ENCODE results near the gene RBBP6.
"Not testable (repeated sequence)": the region's sequence is repeated elsewhere in the genome, so short reads cannot be mapped to it uniquely, and the experiment has no call there.

Gene RBBP6, protein sequence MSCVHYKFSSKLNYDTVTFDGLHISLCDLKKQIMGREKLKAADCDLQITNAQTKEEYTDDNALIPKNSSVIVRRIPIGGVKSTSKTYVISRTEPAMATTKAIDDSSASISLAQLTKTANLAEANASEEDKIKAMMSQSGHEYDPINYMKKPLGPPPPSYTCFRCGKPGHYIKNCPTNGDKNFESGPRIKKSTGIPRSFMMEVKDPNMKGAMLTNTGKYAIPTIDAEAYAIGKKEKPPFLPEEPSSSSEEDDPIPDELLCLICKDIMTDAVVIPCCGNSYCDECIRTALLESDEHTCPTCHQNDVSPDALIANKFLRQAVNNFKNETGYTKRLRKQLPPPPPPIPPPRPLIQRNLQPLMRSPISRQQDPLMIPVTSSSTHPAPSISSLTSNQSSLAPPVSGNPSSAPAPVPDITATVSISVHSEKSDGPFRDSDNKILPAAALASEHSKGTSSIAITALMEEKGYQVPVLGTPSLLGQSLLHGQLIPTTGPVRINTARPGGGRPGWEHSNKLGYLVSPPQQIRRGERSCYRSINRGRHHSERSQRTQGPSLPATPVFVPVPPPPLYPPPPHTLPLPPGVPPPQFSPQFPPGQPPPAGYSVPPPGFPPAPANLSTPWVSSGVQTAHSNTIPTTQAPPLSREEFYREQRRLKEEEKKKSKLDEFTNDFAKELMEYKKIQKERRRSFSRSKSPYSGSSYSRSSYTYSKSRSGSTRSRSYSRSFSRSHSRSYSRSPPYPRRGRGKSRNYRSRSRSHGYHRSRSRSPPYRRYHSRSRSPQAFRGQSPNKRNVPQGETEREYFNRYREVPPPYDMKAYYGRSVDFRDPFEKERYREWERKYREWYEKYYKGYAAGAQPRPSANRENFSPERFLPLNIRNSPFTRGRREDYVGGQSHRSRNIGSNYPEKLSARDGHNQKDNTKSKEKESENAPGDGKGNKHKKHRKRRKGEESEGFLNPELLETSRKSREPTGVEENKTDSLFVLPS (N-terminal part only)
- 147 to 192 reads per million in 2 donors for total RNA-seq

DNA sequence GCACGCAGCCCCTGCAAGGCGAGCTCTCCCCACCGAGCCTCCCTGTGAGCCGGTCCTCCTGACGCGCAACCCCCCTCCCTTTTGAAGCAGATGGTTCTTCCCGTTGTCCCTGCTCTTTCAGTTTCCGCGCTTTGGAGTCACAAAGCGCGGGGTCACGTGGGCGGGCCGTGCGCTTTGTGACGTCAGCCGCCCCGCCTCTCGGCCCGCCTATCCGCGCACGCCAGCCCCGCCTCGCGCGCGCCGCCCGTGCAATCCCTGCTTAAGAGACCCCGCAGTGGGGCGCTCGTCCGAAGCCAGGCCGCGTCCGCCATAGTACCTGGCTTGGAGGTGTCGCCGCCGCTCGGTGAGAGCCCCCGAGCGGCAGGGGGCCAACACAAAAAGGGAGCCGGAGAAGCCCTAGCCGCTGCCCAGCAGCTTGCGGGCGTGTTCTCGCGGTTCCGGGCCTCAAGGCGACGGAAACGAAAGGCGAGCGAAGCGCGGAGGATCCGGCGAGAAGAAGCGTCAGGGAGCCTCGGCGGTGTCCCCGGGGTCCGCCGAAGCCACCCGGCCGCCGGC lies at the start of gene RBBP6:
TSS of gene RBBP6 (plus strand) at position 272 of the 555 bp plus-strand sequence. CDS start 1,061 bp downstream, outside the sequence.
- peak; percentile 90 for DNase-seq

DNA sequence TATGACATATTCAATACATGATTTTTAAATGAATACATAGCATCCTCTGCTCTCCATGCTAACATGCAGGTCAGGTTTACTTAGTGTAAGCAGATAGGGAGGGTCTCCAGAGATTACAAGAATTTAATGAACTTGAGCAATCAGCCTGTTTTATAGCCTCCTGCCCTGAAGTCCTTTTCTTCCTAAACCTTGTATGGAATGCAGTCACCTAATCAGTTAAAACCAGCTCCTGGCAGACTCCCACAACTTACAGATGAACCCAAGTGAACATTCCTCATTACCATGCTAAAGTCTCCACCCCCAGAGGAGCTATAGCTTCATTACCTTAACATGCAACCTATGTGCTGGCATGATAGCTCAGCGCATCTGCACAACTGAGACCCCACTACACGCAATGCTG lies 48.5 kb upstream of the RBBP6 start:
- DNase-seq = no peak

DNA sequence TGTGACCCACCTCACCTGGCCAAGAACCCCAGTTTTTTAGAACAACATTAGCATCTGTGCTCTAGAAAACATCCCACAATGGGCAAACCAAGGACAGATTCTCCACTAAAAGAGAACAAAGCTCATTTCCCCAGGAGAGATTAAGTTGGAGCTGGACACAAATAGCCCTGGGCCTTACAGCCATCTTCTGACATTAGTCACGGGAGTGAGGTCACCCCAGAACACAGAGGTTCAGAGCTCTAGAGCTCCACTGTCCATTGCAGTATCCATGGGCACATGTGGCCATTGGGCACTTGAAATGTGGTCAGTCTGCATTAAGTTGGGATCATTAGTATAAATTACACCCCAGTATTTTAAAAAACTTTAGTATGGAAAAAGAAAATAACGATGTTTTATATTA lies 47.6 kb upstream of the RBBP6 start:
- no peak for DNase-seq

DNA sequence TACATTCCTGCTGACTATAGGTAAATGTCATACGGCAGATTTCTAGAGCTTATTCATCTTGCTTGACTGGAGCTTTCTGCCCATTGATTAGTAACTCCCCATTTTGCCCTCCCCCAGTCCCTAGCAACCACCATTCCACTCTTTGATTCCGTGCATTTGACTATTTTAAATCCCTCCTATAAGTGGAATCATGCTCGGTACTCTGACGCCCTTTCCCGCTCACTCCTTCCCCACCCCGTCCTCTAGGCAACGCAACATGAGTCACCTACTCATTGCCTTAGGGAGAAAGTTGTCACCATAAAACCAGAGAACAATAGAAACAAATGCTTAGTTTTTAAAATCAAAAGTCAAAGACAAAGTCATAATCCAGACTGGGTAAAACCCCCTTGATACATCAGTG lies 45.5 kb upstream of the RBBP6 start:
- DNase-seq = no peak

DNA sequence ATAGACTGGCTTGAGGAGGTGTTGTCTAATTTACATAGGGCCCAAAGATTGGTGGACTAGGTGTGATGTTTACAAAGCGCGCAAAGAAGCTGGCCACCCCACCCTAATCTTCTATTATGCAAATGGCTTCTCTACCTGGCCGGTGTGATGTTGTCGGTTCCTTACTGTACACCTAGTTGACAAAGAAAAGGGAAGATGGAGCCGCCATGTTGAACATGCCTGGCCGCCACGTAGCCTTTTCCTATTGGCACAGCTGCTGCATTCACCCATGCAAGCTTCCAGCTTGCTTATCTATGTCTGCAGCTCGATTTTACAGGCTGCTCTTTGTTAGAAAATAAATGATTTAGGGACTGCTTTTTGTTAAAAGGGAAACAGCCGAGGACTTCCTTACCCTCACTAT lies 44.2 kb upstream of the RBBP6 start:
- DNase-seq = not testable (repeated sequence)

DNA sequence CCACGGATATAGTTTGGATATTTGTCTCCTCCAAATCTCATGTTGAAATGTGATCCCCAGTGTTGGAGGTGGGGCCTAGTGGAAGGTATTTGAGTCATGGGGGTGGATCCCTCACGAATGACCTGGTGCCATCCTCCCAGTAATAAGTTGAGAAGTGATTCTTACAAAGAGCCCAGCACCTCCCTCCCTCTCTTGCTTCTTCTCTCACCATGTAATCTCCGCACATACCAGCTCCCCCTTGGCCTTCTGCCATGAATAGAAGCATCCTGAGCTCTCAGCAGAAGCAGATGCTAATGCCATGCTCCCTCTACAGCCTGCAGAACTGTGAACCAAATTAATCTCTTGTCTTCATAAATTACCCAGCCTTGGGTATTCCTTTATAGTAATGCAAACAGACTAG lies 41.9 kb upstream of the RBBP6 start:
- DNase-seq = no peak

DNA sequence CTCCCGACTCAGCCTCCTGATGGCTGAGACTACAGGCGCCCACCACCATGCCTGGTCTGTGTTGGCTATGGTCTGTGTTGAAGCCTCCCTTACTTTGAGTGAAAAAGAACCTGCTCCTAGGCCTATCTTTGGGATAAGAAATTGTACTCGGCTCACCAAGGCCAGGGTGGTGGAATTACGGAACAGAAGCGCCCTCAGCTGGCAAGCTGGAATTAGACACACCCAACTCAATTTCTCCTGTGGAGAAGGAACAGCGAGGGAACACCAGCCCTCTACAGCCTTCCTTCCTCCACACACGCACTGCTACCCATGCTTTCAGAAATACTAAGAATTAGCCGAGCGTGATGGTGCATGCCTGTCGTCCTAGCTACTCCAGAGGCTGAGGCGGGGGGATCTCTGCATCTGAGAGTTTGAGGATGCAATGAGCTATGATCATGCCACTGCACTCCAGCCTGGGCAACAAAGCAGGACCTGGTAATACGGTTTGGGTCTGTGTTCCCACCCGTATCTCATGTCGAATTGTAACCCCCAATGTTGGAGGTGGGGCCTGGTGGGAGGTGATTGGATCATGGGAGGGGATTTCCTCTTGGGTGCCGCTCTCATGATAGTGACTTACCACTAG lies 40.1 kb upstream of the RBBP6 start:
- no peak for DNase-seq

DNA sequence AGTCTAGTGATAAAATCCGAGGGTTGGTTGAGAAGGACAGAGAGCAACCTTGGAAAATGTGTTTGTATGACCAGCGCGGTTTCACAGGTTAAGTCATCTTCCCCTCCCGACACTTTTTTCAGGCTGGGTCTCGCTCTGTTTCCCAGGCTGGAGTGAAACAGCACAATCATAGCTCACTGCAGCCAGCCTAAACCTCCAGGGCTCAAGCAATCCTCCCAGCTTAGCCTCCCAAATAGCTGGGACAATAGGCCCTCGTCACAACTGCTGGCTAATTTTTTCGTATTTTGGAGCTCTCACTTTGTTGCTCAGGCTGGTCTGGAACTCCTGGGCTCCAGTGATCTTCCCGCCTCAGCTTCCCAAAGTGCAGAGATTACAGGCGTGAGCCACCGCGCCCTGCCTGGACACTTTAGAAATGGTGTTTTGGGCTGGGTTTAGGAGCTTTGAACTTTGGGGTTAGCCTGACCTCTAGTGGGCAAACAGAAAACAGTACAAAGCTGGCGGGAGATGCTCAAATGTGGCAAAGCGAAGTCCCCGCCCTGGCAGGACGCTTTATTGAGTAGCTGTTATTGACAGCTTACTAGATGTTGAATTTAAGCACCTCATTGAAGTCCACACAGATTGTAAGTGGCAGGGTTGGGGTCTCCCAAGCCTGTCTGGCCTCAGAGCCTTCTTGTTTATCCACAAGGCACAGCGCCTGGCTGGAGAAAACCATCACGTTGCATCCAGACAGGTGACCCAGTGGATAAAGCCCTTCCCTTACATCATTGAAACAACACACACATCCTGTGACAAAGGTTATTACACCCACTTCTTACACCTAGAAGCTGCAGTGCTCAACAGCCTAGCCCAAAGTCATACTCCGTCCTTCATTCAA lies 34.7 kb upstream of the RBBP6 start:
- peak; percentile 24 for DNase-seq

DNA sequence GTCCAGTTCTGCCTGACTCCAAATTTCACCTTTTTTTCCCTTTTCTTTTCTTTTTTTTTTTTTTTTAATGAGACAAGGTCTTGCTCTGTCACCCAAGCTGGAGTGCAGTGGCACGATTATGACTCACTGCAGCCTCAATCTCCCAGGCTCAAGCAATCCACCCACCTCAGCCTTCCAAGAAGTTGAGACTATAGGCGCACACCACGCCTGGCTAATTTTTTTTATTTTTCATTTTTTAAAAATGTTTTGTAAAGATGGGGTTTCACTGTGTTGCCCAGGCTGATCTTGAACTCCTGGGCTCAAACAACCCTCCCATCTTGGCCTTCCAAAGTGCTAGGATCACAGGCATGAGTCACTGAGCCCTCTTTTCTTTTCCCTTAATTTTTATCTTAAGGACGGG lies 33.4 kb upstream of the RBBP6 start:
- no peak for DNase-seq

DNA sequence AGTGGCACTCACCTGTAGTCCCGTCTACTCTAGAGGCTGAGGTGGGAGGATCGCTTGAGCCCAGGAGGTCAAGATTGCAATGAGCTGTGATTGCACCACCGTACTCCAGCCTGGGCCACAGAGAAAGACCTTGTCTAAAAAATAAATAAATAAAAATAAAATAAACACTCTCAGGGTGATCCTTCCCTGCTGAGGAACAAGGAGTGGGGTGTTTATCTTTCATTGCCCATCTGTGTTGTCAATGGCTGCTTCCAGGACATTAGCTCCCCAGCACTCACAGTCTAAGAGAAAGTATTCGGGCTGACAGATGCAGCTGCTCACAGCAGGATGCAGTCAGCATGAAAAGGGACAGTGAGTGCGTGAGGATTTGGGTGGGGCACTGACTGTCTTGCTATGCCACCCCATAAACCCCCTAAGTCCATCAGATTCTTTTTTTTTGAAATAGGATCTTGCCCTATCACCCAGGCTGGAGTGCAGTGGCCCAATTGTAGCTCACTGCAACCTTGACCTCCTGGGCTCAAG lies 31.3 kb upstream of the RBBP6 start:
- no peak for DNase-seq

DNA sequence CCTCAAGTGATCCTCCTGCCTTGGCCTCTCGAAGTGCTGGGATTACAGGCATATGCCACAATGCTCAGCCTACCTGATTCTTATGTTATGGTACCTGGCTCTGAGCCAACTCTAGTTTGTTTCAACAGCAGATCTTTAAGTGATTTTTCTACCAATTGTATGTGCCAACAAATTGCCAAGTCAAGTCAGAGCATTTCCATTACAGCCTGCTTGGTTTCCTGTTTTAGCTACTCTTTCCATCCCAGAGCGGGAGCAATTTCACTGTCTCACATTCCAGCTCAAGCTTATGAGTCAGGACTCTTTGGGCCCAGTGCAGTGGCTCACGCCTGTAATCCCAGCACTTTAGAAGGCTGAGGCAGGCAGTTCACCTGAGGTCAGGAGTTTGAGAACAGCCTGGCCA lies 30.8 kb upstream of the RBBP6 start:
- DNase-seq = no peak

DNA sequence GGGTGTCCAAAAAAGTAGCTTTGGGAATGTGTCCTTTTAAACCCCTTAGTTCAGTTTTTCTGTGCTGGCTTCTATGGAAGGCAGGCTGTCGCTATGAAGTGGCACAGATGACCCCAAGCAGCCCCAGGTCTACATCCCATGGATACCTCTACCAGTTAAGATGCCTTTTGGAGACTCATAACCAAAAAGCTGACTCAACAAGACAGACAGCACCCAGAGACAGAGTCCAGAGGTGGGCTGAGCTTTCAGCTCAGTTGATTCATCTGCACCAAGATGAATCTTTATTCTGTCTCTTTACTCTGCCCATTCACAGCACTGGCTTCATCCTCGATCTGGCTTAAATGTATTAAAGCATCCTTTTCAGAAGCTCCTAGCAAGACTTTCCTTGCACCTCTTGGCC lies 29.8 kb upstream of the RBBP6 start:
- DNase-seq = no peak

DNA sequence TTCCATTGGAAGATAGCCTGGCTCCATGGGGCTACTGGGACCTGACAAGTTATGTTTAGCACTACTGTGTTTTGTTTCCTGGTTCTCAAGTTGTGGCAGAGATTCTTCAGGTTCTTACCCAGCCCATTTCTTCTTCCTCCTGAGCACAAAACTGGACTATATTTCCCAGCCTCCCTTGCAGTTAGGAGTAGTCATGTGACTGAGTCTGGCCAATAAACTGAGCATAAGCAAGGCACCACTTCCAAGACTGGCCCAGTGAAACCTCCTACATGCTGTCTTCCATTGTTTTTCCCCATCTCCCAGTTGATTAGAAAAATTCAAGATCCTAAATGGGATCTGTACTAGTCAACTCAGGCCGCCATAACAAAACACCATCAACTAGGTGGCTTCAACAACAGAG lies 28.2 kb upstream of the RBBP6 start:
- DNase-seq = no peak

DNA sequence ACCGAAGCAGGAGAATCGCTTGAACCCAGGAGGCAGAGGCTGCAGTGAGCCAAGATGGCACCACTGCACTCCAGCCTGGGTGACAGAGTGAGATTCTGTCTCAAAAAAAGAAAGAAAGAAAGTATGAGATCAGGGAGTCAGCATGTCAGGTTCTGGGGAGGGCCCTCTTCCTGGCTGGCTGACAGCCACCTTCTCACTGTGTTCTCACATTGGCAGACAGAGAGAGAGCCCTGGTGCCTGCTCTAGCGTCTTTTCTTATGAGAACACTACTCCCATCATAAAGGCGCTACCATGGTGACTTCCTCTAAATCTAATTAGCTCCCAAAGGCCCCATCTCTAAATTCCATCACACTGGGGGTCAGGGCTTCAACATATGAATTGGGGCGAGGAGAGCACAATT lies 27.6 kb upstream of the RBBP6 start:
- no peak for DNase-seq

DNA sequence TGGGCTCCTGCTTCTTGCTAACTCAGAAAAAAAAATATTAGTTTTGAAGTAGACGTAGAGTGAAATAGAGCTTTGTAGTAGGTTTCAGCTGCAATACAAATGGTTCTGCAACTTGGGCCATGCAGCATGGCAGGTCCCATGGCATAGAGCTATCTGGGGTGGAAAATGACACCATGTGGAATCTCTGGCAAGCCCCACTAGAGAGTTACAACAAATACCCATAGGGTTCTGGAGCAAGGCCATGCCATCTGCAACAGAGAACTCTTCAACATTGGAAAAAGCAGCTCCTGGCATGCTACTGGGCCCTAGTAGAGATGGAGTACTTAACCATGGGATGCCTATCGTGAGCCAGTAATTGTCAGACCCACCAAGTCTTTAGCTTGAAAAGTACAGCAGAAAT lies 25.3 kb upstream of the RBBP6 start:
- no peak for DNase-seq

DNA sequence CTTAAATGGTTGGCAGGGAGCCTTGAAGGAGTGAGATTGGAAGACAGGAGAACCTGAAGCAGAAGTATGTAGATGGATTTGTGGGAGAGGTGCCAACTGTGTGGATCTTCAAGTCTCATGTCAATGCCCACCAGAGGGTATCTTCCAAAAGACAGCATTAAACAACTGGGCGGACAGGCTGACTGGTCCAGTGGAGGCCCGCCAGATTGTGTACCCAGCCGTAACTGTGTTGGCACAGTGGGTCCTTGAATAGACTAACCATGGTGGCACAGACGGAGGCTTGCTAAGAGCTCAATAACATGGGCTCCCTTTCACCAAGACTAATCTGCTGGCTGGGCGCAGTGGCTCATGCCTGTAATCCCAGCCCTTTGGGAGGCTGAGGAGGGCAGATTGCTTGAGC lies 24.2 kb upstream of the RBBP6 start:
- no peak for DNase-seq

DNA sequence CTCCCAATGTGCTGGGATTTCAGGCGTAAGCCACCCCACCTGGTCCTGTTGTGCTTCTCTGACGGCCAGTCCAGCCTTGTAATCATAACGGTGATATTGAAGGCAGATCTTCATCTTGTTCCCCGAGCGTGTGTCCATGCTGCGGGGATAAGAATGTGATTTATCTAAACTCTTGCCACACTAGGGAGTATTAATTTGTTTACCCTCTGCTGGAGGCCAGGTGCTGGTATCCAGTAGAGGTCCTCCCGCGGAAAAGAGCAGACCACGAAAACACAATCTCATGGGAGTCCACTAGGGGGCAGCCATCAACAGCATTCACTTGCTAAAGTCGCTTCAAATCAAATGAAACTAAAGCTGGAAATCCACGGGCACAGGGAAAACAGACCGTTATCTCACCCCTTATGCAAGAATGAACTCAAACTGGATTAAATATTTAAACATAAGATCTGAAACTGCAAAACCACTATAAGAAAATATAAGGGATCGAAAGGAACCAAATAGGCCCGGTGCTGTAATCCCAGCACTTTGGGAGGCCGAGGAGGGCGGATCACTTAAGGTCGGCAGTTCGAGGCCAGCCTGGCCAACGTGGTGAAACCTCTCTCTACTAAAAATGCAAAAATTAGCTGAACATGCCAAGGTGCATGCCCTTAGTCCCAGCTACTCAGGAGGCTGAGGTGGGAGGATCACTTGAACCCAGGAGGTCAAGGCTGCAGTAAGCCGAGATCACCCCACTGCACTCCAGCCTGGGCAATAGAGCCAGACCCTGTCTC lies 22.3 kb upstream of the RBBP6 start:
- DNase-seq = peak; percentile 63

DNA sequence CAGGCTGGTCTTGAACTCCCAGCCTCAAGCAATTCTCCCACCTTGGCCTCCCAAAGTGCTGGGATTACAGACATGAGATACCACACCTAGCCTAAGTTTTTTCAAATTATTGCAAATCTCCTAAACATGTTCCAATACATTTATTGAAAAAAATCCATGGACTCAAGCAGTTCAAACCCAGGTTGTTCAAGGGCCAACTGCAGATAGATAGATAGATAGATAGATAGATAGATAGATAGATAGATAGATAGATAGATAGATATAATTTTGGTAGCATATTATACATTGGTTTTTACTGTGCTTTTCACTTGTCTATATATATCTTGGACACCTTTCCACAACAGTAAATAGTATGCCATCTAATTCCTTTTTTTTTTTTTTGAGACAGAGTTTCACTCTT lies 20.9 kb upstream of the RBBP6 start:
- no peak for DNase-seq

DNA sequence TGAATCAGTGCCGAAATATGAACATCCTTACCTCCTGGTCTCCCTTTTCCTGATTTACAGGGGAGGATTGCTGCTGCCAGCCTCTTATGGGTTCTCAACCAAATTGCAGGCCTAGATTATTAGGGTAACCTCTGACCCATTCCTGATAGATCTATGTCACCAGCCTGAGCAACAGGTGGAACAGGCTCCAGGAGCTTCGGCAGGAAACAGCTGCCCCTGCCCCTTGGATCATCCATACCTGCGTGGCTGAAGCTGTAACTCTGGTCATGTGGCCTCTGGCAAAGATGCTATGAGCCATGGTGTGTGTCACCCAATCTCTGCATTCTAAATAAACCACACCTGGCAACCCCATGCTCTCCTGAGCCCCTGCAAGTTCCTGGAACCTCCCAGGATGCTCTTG lies 18.4 kb upstream of the RBBP6 start:
- no peak for DNase-seq

DNA sequence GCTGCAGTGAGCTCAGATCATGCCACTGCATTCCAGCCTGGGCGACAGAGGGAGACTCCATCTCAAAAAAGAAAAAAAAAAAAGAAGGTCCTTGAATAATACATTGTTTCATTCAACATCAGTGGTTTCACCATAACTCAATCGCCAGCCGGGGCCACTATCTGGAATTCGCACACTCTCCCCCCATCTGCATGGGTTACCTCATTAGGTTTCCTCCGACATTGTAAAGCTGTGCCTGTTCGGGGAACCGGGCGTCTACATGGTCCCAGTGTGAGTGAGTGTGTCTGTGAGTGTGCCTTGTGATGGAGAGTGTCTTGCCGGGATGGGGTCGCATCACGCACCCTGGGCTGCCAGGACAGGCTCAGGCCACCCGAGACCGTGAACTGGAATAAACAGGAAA lies 16.6 kb upstream of the RBBP6 start:
- no peak for DNase-seq

DNA sequence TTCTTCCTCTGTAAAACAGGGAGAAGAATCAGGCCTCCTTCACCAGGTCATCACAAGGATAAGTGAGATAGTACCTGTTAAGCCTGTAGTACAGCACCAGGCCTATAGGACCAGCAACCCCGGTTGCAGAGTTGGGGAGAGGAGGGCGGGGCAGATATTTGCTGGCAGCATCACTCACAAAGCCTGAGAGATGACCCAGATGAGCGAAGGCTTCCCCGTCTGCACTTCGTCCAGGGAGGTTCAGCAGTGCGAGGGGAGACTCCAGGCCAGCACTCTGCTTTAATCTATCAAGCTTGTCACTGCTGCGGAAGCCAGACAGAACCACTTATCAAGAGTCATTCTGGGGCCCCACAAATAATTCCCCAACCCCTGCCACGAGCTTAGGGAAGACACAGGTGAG lies 15.8 kb upstream of the RBBP6 start:
- DNase-seq = no peak

Measured in T-helper 9 cell (primary cell).